ENCODE data around the gene PDE4D.

DNA sequence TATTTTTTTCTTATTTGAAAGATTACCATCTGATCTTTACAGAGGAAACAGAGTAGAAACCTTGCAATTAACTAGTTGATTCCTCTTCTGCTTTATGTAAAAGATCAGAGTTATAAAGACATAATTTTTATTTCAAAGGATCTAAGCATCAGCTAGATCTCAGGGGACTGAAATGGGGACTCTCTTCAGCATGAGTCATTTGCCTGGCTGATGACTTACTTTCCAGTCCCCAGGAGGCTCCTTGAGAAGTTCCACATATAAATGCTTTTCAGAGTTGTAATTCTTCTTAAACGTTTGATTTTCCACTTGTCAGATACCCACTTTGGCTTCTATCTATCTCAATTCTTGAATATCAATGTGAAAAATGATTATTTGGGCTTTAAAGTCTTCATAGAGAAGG is 921.2 kb downstream of the PDE4D start:
- TF ChIP-seq, protein P1, sequence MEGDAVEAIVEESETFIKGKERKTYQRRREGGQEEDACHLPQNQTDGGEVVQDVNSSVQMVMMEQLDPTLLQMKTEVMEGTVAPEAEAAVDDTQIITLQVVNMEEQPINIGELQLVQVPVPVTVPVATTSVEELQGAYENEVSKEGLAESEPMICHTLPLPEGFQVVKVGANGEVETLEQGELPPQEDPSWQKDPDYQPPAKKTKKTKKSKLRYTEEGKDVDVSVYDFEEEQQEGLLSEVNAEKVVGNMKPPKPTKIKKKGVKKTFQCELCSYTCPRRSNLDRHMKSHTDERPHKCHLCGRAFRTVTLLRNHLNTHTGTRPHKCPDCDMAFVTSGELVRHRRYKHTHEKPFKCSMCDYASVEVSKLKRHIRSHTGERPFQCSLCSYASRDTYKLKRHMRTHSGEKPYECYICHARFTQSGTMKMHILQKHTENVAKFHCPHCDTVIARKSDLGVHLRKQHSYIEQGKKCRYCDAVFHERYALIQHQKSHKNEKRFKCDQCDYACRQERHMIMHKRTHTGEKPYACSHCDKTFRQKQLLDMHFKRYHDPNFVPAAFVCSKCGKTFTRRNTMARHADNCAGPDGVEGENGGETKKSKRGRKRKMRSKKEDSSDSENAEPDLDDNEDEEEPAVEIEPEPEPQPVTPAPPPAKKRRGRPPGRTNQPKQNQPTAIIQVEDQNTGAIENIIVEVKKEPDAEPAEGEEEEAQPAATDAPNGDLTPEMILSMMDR (IDR thresholded peaks at IDR 0.05), result no peak
- TF ChIP-seq POLR2A (IDR thresholded peaks at IDR 0.05), result no peak
